ENCODE data around the gene FOXQ1.
"Not testable (repeated sequence)": the region's sequence is repeated elsewhere in the genome, so short reads cannot be mapped to it uniquely, and the experiment has no call there.

The FOXQ1 gene

DNA sequence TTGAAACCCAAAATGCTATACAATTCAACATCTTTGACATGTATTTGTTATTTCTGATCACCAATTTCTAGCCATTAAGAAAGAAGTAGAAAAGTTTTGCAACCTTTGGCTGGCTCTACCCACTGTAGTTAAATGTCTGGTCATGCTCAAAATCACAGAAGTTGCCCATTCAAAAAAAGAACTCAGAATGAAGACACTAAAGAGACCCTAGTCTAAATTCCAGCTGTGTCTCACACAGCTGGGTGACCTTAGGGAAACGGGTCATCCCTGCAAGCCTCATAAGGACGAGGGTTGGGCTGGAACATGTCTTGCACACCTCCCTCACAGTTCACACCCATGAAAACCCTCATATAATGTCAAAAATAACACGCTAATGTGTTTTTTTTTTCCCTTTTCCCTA, 10.3 kb downstream of the FOXQ1 start:
- no peak for DNase-seq (ENCODE audit: low read depth)

DNA sequence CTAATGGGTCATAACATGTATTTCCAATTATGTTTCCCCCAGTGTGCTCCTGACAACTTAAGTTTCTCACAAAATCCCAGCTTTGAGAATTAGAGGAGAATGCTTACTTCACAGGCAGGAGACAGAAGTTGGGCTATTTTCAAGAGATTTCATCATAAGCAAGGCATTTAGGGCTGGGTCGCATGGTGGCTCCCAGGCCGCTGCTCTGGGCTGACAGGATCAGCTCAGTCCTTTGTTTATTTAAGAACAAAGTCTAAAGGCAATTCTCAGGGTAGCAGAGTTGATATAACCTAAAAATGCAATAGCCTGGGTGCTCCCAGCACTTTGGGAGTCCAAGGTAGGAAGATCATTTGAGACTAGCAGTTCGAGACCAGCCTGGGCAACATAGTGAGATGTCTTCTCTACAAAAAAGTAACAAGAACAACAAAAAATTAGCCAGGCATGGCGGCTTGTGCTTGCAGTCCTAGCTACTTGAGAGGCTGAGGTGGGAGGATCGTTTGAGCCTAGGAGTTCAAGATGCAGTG, 10.9 kb downstream of the FOXQ1 start:
- DNase-seq (ENCODE audit: low read depth), result no peak

DNA sequence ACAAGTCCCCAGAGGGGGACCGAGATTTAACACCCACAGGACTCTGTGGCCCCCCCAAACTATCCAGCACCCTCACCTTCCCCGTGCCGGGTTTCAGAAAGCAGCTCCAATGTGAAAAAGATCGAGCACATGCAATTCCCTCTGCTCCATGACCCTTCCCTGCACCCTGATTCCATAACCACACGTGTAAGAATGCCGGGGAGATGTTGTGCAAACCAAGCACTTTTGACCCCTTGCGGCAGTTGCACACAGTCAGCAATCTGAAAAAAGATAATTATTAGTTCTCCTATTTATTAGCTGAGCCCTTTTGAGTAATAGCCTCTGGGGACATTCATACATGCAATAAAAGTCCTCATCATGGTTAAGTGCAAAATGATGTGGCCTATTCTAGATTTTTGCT, 13.0 kb downstream of the FOXQ1 start:
- DNase-seq (ENCODE audit: low read depth), result no peak

DNA sequence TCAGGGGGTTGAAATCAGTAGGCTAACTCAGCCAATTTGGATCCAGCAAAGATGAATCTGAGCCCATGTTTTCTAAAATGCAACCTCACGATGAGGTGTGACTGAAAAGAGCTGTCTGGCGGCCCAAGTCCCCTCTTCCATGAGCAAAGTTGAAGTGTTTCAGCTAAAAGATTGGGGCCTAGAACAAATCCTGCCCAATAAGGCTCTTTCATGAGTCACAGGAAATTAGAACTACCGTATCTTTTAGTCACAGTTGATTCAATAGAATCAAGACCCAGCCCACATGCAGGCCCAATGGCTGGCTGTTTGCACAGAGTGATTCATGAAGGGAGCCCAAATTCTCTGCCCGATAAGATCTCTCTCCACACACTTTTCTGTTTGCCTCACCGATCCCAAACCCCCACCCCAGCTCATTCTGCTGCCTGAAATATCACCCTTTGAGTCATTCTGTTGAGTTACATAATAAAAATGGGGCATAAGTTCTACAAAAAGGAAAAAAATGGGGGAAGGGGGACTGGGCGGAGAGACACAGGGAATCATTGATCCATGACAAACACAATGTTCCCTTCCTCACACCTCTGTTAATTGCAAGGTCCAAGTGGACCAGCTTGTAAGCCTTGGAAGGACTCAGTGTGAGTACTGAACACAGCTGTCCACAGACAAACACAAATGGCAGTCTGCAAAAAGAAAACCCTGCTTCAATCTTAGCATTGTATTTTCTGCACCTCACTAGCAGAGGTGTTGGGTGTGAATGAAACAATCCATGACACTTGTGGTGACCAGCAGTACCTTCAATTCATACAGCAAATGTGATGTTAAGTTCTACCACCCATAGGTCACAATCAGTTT, 13.8 kb downstream of the FOXQ1 start:
- DNase-seq (ENCODE audit: low read depth), result no peak

DNA sequence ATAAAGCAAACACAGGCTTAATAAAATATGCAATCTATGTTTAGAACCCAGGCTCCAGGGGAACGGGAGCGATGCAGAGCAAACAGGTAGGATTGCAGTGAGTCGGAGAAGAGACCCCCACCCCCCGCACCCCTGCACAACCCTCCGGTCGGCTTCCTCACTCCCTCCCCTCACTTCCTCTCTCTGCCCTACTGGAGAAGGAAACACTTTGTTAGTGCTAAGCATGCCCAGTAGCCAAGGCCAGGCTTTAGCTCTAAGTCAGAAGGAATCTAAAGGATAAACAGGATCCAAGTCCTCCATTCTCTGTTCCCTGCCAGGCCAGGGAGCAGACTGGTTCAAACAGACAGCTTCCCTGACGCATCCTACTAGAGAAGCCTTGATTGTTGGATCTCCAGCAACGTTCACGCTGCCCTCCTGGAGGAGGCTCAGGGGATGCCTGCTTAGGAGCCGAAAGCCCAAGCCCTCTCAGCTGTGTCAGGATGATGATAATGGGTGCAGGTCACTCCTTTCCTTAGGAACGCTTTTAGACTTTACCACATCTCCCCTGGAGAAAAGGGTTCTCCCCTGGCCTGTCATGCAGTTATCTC, 14.7 kb downstream of the FOXQ1 start:
- DNase-seq (ENCODE audit: low read depth), result no peak

DNA sequence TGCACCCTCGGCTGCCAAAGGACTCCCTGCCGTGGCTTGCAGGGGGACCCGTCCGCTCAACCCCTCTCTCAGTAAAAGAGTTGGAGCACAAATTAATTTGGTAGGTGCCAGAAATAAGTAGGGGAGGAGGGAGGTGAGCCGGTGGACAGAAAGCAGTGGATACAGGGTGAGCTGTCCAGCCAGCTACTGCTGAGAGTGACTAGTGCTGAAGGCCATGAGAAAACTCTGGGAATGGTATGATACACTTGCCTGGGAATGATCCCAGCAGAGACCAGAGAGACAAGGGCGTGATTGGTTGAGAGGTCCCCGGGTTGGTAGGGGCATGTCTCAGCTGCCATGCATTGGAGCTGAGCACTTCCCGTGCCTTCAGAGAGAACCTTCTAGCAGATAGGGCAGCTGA, 15.7 kb downstream of the FOXQ1 start:
- no peak for DNase-seq (ENCODE audit: low read depth)

DNA sequence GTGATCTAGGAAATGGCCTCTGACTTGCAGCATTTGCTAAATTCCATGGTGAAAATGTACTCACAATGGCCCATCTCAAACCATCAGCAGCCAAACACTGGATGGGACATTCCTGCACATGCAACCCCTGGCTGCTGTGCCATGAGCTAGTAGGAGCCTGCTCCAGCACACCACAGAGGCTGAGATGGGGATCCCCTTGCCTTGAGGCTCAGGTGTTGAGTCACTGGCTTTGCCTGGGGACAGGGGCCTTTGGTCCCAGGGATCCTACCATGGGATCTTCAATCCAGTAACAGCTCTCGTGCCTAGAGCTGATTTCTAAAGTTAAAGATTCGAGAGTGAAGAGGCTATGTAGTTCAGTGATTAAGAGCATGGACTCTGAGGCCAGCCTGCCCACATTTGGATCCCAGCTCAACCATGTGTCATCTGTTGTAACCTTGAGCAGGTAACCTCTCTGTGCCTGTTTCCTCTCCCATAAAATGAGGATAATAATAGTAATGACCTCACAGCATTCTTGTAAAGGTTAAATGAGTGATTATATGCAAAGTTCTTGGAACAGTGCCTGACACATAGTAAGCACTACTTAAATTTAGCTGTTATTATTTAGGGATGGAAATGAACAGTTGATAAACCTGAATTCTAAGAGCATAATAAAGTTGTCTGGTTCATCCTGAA, 16.4 kb downstream of the FOXQ1 start:
- DNase-seq (ENCODE audit: low read depth), result no peak

DNA sequence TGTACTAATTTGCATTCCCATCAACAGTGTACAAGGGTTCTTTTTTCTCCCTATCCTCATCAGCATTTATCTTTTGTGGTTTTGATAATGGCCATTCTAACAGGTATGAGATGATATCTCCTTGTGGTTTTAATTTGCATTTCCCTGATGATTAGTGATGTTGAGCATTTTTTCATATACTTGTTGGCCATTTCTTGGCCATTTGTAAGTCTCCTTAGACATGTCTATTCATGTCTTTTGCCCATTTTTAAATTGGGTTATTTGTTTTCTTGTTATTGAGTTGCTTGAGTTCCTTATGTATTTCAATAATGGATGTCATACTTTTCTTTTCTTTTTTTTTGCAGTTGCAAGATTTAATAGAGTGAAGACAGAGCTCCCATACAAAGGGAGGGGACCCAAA, 17.8 kb downstream of the FOXQ1 start:
- DNase-seq (ENCODE audit: low read depth), result no peak

DNA sequence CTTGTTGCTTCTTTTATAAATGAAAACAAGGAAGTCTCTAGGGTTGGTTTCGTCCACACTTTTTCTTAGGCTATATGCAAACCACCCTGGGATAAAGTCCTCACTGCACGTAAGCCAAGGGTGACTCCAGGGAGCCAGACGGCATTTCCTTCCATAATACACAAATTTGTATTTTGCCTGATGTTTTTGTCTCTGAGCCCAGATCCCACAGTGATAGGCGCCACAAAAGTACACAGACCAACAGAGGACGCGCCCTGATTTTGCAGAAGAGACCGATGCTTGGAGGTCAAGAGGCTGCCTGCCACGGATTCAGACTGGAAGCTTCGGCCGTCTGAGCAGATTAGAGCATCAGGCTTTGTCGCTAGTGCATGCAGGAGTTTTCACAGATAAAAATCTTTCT, 22.8 kb downstream of the FOXQ1 start:
- no peak for DNase-seq (ENCODE audit: low read depth)

DNA sequence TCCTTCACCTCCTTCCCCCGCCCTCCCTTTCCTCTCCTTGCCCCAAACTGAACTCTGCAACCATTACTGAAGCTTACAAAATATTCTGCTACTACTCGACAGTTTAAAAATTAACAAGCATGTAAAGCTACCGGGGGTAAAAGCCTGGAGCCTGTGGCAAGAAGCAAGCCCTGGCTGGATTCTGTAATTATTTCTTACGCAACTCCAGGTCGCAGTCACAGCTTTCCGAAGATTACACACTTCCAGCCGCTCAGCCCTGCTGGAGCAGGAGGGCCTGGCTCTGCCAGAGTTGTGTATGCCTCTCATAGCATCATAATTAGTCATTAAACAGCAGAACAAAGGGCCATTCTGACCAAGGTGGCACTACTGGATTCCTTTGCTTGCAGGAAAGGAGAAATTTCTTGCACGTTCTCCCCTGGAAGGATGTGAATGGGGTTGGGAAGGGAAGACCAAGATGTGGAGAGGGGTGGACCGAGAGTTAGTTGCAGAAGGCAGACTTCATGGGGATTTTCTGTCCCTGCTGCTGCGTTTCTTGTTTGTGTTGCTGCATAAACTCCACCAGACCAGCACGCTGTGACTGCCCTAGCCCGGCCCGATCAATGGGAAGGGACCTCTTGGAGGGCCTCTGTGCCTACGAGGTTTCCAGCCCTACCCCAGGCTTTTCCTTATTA, 23.6 kb downstream of the FOXQ1 start:
- DNase-seq (ENCODE audit: low read depth), result no peak

DNA sequence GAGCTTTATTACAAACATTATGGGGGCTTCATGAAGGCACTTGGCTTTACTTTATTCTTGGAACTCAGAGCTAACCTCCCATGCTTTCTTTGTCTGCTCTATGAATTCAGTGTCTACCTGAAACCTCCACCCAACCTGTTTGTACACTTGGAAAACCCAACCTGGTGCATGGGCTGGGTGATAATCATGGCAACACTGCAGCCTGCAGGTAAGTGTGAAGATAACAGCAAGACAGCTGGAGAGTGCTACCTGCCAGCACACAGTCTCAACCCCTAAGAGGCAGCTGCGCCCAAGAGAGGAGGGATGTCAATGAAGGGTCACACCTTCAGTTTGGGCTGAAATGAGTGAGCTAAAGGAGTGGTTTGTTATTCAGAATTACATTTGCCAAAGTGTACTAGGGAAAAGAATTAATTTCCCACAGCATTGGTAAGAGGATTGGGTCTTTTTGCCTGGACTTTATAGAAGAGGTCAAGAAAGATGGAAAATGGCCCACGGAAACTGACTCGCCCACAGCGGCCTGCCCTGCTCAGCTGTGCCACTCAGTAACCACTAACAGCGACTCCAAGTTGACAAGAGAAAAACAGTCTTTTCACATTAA, 24.4 kb downstream of the FOXQ1 start:
- DNase-seq (ENCODE audit: low read depth), result no peak

DNA sequence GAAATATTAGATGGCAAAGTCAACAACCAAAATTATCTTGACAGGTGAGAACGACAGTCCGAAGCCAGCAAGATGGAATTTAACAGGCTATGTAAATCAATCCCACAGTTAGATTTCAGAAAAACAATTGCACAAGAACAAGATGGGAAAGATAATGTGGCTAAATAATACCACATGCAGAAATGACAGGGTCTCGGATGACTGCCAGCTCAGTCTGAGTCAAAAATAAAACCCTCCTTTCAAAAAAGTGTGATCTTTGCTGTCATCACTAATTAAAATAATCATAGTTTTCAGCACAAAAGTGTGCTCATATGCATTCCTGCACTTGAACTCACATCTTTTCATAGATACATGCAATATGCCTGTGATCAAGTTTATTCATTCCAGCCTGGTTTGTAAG, 25.9 kb downstream of the FOXQ1 start:
- no peak for DNase-seq (ENCODE audit: low read depth)

DNA sequence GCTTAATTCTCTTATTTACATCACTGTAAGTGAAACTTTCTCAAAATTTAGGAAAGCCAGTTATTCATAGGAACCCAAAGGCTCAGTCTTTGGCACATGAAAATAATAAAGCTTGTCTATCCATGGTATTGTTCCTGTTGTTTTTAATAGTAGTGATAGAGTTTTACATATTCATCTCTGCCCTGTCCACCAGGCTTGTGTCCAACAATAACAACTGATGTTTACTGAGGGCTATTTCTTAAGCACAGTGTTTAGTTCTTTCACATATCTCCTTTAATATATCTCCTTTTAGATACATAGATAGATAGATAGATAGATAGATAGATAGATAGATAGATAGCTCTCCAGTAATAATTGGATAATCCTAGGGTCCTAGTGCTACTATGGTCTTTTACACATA, 34.2 kb downstream of the FOXQ1 start:
- DNase-seq (ENCODE audit: low read depth), result no peak

DNA sequence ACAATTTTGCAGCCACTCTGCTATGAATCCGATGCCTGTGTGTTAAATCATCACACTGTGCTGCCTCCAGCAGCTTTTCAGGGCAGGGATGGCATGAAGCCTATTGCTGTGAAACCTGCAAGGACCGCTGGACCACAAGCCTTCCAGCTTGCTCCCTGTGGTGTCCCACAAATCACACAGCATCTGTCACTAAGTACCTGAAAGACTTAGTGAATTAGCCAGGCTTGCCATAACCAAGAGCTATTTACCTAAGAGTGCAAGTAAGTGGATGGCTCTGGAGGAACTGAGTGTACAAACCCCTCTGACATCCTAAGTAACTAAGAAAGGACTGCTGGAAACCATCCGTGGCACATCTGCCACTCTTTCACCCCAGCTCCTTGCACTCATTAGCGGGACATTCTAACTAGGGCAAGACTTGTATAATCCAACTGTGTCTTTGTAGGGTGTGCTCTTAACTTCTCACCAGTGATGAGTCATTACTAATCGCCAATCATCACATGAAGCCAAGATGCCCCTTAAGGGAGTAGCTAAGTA, 34.7 kb downstream of the FOXQ1 start:
- no peak for DNase-seq (ENCODE audit: low read depth)

DNA sequence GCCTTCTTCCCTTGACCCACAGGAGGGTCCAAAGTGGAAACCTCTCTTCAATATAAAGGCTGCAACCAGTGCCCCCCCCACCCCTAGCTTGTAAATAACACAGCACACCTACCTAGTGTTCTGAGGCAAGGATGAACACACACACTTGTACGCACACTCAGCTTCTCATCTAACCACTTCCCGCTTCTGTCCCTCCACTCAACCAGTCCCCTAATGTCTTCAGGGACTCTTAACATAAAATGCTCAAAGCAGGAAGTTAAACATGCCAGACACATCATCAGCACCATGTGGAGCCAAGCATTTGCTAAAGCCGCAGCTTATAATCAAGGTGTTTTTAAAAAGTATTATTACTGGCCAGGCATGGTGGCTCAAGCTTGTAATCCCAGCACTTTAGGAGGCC, 35.3 kb downstream of the FOXQ1 start:
- DNase-seq (ENCODE audit: low read depth), result no peak

DNA sequence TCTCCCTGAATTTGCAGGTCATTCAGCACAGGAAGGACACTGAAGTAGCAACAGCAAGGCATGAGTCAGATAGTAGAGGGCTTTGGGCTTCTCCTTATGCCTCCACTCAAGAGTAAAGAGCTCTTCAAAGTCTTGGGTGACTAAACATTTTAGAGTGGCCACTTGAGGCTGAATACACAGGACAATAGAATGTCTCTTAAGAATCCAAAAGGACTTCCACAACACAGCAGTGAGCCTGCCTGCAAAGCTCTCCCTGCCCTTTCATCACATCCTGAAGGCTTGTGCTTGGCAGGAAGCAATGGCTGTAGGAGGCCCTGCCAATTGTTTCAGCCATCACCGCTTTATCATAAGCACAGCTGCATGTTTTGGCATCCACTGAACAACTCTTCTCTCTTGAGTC, 36.8 kb downstream of the FOXQ1 start:
- DNase-seq (ENCODE audit: low read depth), result no peak

DNA sequence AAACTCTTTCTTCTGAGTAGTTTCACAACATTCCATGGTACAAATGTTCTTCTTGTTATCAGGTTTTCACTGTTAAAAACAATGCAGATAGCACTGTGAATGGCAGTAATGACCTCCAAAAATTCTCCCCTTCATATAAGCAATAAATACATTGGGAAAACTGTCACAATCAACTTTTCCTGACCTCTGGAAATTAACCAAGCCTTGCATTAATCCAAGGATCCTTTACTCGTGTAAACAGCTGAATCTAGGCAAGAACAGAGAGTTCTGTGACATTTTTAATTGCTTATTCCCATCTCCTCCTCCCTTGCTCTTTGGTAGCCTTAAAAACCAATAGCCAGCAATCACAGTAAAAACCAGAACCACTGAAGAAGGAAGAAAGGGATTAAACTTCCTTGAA, 37.8 kb downstream of the FOXQ1 start:
- no peak for DNase-seq (ENCODE audit: low read depth)

DNA sequence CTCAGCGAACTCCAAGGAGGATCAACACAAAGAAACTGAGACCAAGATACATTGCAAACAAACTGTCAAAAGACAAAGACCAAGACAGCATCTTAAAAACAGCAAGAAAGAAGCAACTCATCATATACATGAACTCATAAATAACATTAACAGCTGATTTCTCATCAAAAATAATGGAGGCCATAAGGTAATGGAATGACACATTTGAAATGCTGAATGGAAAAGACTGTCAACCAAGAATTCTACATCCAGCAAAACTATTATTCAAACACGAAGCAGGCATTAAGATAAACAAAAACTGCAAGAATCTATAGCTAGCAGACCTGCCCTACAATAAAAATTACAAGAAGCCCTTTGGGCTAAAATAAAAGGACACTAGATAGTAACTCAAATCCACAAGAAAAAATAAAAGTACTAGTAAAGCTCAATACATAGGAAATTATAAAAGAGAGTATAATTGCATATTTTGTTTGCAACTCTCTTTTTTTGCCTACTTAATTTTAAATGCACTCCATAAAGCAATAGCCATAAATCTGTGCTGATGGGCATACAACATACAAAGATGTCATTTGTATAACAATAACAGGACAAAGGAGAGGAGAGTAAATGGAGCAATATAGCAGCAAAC, 39.6 kb downstream of the FOXQ1 start:
- DNase-seq (ENCODE audit: low read depth), result no peak

DNA sequence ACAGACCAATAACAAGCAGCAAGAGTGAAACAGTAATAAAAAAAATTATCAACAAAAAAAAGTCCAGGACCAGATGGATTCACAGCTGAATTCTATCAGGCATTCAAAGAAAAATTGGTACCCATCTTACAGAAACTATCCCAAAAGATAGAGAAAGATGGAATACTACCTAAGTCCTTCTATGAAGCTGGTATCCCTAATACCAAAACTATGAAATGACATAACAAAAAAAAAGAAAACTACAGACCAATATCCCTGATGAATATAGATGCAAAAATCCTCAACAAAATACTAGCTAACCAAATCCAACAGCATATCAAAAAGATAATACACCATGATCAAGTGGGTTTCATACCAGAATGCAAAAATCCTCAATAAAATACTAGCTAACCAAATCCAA, 43.2 kb downstream of the FOXQ1 start:
- DNase-seq (ENCODE audit: low read depth), result not testable (repeated sequence)

DNA sequence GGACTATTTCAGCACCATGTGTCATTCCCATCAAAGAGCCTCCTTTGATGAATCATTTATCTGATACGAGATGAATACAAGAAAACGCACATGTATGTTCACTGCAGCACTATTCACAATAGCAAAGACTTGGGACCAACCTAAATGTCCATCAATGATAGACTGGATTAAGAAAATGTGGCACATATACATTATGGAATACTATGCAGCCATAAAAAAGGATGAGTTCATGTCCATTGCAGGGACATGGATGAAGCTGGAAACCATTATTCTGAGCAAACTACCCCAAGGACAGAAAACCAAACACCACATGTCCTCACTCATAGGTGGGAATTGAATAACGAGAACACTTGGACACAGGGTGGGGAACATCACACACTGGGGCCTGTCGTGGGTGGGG, 49.8 kb downstream of the FOXQ1 start:
- DNase-seq (ENCODE audit: low read depth), result not testable (repeated sequence)

DNA sequence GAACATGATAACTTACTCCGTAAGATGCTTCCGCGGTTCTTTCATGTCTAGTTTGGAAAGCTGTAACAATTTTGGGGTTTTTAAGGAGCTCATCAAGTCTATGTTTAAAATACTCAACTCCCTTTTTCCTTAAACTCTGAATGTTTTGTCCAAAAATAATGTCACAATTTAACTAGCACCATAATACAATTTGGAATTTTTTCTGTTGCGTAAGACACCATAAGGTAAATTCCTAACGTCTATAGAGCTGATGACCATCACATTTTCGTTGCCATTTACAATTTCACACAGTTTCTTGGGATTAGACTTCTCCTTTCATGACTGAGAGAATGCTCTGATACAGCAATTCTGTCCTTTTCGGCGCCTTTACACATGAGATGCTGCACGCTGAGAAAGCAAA, 50.7 kb downstream of the FOXQ1 start:
- no peak for DNase-seq (ENCODE audit: low read depth)
